Transverse colon (tissue), 4 donors: ENCODE data around the gene AOC1. TPM values are rescaled to one million over a fixed set of nuclear protein-coding genes. Genes with fewer than 3 reads are reported as not detected.

Experiments used
- DNase-seq: peaks from one replicate; pipeline ENCODE4 v3.0.0-alpha.2; 2019
- H3K27ac ChIP-seq, 4 donors: fragments of 200-600 bp; sonication (generic); 2 replicates each; pipeline ENCODE4 v1.5.1; 2016 to 2018; ENCODE audit warnings: inconsistent platforms in 4 of 4
- H3K27me3 ChIP-seq: fragments of 200-600 bp; sonication (generic); 2 replicates; pipeline ENCODE4 v1.5.1; 2017; ENCODE audit warnings: inconsistent platforms
- H3K36me3 ChIP-seq, 4 donors: fragments of 200-600 bp; sonication (generic); 2 replicates each; pipeline ENCODE4 v1.5.1; 2017 to 2019; ENCODE audit warnings: inconsistent platforms in 4 of 4
- H3K4me1 ChIP-seq, 4 donors: fragments of 200-600 bp; sonication (generic); 2 replicates each; pipeline ENCODE4 v1.5.1; 2017 to 2020; ENCODE audit warnings: inconsistent platforms in 4 of 4
- H3K4me3 ChIP-seq, 4 donors: fragments of 200-600 bp; sonication (generic); 1 replicate in 1 of 4; 2 replicates in 3 of 4; pipeline versions ENCODE4 v1.5.1 to v1.6.1; 2017 to 2019; ENCODE audit warnings: inconsistent platforms in 4 of 4
- H3K9me3 ChIP-seq, 2 donors: fragments of 200-600 bp; sonication (generic); 2 replicates each; pipeline ENCODE4 v1.5.1; 2017 to 2019; ENCODE audit warnings: inconsistent platforms in 2 of 2
- CTCF ChIP-seq, 5 experiments: fragments of 200-600 bp in 3 of 5; fragments of 450-650 bp in 2 of 5; sonication (generic) in 3 of 5; IDR thresholded peaks; 1 replicate in 2 of 5; 2 replicates in 3 of 5; pipeline ENCODE4 v1.5.1; 2016 to 2017; ENCODE audit warnings: antibody characterized with exemption in 5 of 5, inconsistent platforms in 3 of 5, mild to moderate bottlenecking in 2 of 5, moderate library complexity in 1 of 5
- EP300 ChIP-seq: sonication (generic); formaldehyde crosslinking; IDR thresholded peaks from one replicate; pipeline ENCODE4 v1.6.1; 2017; ENCODE audit warnings: antibody characterized with exemption, low read depth
- POLR2A ChIP-seq: fragments of 450-650 bp; IDR thresholded peaks from one replicate; pipeline ENCODE4 v1.6.1; 2016; ENCODE audit warnings: antibody characterized with exemption, mild to moderate bottlenecking, moderate library complexity
- POLR2AphosphoS5 ChIP-seq, 3 donors: sonication (generic); formaldehyde crosslinking; IDR thresholded peaks; one replicate each; pipeline ENCODE4 v1.6.1; 2016; ENCODE audit warnings: antibody characterized with exemption in 3 of 3
- WGBS, 2 donors: methylation state at CpG; one replicate each; pipeline ENCODE4 v1.1.5; 2018; ENCODE audit warnings: low coverage in 1 of 2; 5-methylcytosine and 5-hydroxymethylcytosine counted together
- in situ Hi-C, 4 donors: fragments of 200-750 bp; cut with MboI; loops; one replicate each; pipeline versions ENCODE4 v1.15.0 to v1.15.1; 2017; ENCODE audit warnings: low sequenced_read_pairs in 3 of 4, low pct_ligation_motif_present in 1 of 4, low pct_unique_long_range_greater_than_20kb in 1 of 4
- intact Hi-C: fragments of 100-400 bp; cut with DNase I; formaldehyde crosslinking; loops from one replicate; pipeline ENCODE4 v1.15.1; 2023; ENCODE audit warnings: low total_unique reads
- total RNA-seq, 4 donors: library from RNA; depleted of rRNA; stranded (reverse); fragments of >200 nt; gene quantifications; one replicate each; pipeline ENCODE4 v1.1.0, GENCODE V29; 2016

The AOC1 gene
- total RNA-seq, 4 donors from 2014 or later = 143 to 687 (median 427) TPM

- in situ Hi-C loops = loop anchor here in 1 of 4 donors (10.0 kb wide), 1 partner anchor 70 kb away; no protein-coding TSS in a partner anchor
- Histone ChIP-seq H3K4me3 (no peak overlapping the region), H3K9me3 (no peaks in the 10 kb centered on the region), H3K27me3 (no peaks in the 10 kb centered on the region), H3K36me3 (no peaks in the 10 kb centered on the region), H3K4me1 (peaks cover 0 to 13% (median 0%) of the 10 kb centered on the region in 4 donors), H3K27ac (no peak overlapping the region)
- no peak for TF ChIP-seq CTCF (IDR thresholded peaks at IDR 0.05)
- TF ChIP-seq POLR2A = no peak
- TF ChIP-seq POLR2AphosphoS5 (IDR thresholded peaks at IDR 0.05) = no peak
- TF ChIP-seq EP300 = no peak
- 76 to 78% methylated on average over 8 to 19 of the region's 19 CpGs for WGBS, 2 donors
- intact Hi-C loops = no loop called here
- DNase-seq = no peak
Measured at GRCh38 chr7:150854066-150855000, 2.0 kb downstream of the AOC1 start.

GRCh38 chr7:150855046-150855445, 2.7 kb downstream of the AOC1 start:
- Histone ChIP-seq H3K27ac (no peak overlapping the region), H3K4me1 (peaks cover 0 to 13% (median 0%) of the 10 kb centered on the region in 4 donors), H3K4me3 (no peak overlapping the region), H3K9me3 (no peaks in the 10 kb centered on the region), H3K36me3 (no peaks in the 10 kb centered on the region), H3K27me3 (no peaks in the 10 kb centered on the region)
- no peak for DNase-seq
- intact Hi-C loops (no loop called here), in situ Hi-C loops (loop anchor here in 1 of 4 donors (10.0 kb wide), 1 partner anchor 70 kb away; no protein-coding TSS in a partner anchor)
- no peak for TF ChIP-seq CTCF (IDR thresholded peaks at IDR 0.05)
- no peak for TF ChIP-seq POLR2A
- TF ChIP-seq POLR2AphosphoS5 (IDR thresholded peaks at IDR 0.05) = no peak
- no peak for TF ChIP-seq EP300
- WGBS, 2 donors = 94% methylated on average over 6 of the region's 6 CpGs; no CpG with 5 or more reads in 1 of the 2 donors

GRCh38 chr7:150855476-150856302, 3.4 kb downstream of the AOC1 start:
- intact Hi-C loops = no loop called here
- no peaks in the 10 kb centered on the region for H3K9me3 ChIP-seq
- no peak overlapping the region for H3K27ac ChIP-seq
- H3K4me3 ChIP-seq = no peak overlapping the region
- no peak for TF ChIP-seq CTCF (IDR thresholded peaks at IDR 0.05)
- TF ChIP-seq POLR2AphosphoS5 (IDR thresholded peaks at IDR 0.05) = no peak
- H3K4me1 ChIP-seq = peaks cover 0 to 13% (median 0%) of the 10 kb centered on the region in 4 donors
- WGBS, 2 donors = 77 to 91% methylated on average over 6 to 9 of the region's 9 CpGs
- no peaks in the 10 kb centered on the region for H3K27me3 ChIP-seq
- peaks cover 0 to 3% (median 0%) of the 10 kb centered on the region in 4 donors for H3K36me3 ChIP-seq
- in situ Hi-C loops = loop anchor here in 1 of 4 donors (10.0 kb wide), 1 partner anchor 71 kb away; no protein-coding TSS in a partner anchor
- no peak for DNase-seq
